ENCODE measurements around the gene KIF25.

DNA sequence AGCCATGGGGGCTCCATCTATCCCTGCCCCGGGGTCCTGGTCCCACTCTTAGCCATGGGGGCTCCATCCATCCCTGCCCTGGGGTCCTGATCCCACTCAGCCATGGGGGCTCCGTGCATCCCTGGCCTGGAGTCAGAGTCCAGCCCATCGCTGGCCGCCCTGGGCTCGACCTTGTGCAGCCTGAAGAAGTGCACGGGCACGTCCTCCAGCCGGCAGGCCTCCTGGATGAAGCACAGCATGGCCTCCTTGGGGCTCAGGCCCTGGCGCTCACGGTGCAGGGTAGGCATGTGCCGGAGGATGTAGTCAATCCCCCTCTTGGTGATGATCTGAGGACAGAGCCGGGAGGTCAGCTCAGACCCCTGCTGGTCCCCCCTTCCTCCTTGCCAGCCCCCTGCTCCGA is 66.0 kb downstream of the KIF25 start:
- TF ChIP-seq, protein P1, sequence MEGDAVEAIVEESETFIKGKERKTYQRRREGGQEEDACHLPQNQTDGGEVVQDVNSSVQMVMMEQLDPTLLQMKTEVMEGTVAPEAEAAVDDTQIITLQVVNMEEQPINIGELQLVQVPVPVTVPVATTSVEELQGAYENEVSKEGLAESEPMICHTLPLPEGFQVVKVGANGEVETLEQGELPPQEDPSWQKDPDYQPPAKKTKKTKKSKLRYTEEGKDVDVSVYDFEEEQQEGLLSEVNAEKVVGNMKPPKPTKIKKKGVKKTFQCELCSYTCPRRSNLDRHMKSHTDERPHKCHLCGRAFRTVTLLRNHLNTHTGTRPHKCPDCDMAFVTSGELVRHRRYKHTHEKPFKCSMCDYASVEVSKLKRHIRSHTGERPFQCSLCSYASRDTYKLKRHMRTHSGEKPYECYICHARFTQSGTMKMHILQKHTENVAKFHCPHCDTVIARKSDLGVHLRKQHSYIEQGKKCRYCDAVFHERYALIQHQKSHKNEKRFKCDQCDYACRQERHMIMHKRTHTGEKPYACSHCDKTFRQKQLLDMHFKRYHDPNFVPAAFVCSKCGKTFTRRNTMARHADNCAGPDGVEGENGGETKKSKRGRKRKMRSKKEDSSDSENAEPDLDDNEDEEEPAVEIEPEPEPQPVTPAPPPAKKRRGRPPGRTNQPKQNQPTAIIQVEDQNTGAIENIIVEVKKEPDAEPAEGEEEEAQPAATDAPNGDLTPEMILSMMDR (IDR thresholded peaks at IDR 0.05), result no peak
- TF ChIP-seq POLR2A (IDR thresholded peaks at IDR 0.05) (no peak), POLR2AphosphoS5 (IDR thresholded peaks at IDR 0.05) (no peak)
